Activated B cell treated with CpG ODN at 0.5 μM for 24 hours (primary cell): Measurements from ENCODE around the gene LMAN2L. TPM values are rescaled to one million over a fixed set of nuclear protein-coding genes. Genes with fewer than 3 reads are reported as not detected.
"Not testable (repeated sequence)": the region's sequence is repeated elsewhere in the genome, so short reads cannot be mapped to it uniquely, and the experiment has no call there.

Experiments
- ATAC-seq: fragments of 200-7000 bp; cut with Tn5 transposase; one replicate; pipeline ENCODE4 v1.10.0; 2021; ENCODE audit warnings: low read depth, mild to moderate bottlenecking, moderate library complexity
- CTCF ChIA-PET: fragments of 350-600 bp; sonication (Branson Sonifier 250); formaldehyde crosslinking; loops from one replicate; lab custom pipeline; 2021; ENCODE audit warnings: antibody characterized with exemption; lab: Charles Lee
- POLR2A ChIA-PET: fragments of 350-600 bp; sonication (Branson Sonifier 250); formaldehyde crosslinking; loops from one replicate; lab custom pipeline; 2021; ENCODE audit warnings: antibody characterized with exemption; lab: Charles Lee
- DNase-seq: peaks from one replicate; pipeline ENCODE4 v3.0.0; 2022
- H3K27ac Mint-ChIP-seq: one replicate; pipeline ENCODE4 v1.8.0; 2020; ENCODE audit warnings: mixed read lengths
- H3K27me3 Mint-ChIP-seq: one replicate; pipeline ENCODE4 v1.8.0; 2021; ENCODE audit warnings: mixed read lengths
- H3K36me3 Mint-ChIP-seq: one replicate; pipeline ENCODE4 v1.8.0; 2021; ENCODE audit warnings: low read depth, mixed read lengths
- H3K4me1 Mint-ChIP-seq: one replicate; pipeline ENCODE4 v1.8.0; 2021; ENCODE audit warnings: mixed read lengths
- H3K4me3 Mint-ChIP-seq: one replicate; pipeline ENCODE4 v1.8.0; 2020; ENCODE audit warnings: mild to moderate bottlenecking, mixed read lengths
- H3K9me3 Mint-ChIP-seq: one replicate; pipeline ENCODE4 v1.8.0; 2020; ENCODE audit warnings: mixed read lengths
- intact Hi-C: fragments of 100-400 bp; cut with micrococcal nuclease; formaldehyde crosslinking; loops from one replicate; pipeline ENCODE4 v1.15.1; 2024
- total RNA-seq: library from RNA; stranded (reverse); gene quantifications from 2 replicates; pipeline ENCODE4 v1.2.3, GENCODE V29; 2022
- TF ChIP-seq, protein P1 (sequence below): fragments of 200-600 bp; IDR thresholded peaks from one replicate; pipeline ENCODE4 v1.8.0; 2022; ENCODE audit warnings: antibody characterized with exemption, mild to moderate bottlenecking

LMAN2L gene
- total RNA-seq, 1 donor from 2014 or later: 8.9 TPM

DNA sequence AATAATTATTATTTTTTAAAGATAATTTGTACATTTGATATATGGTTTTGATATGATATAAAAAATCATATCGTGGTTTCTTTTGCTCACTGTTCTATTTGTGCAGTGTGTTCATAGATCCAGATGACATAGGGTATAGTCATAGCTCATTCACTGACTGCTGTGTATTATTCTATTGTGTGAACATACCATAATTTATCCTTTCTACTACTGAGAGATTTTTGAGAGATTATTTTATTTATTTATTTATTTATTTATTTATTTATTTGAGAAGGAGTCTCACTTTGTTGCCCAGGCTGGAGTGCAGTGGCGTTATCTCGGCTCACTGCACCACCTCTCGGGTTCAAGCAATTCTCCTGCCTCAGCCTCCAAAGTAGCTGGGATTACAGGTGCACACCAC is 58.3 kb downstream of the LMAN2L start:
- Mint-ChIP-seq H3K4me3 (no peak overlapping the region), H3K36me3 (no peaks in the 10 kb centered on the region), H3K4me1 (no peaks in the 10 kb centered on the region), H3K27ac (no peak overlapping the region), H3K27me3 (peaks cover 9% of the 10 kb centered on the region), H3K9me3 (no peaks in the 10 kb centered on the region)
- ChIA-PET CTCF (no interaction called here), POLR2A (no interaction called here)
- DNase-seq (no peak), ATAC-seq (no peak)
- TF ChIP-seq, protein P1, sequence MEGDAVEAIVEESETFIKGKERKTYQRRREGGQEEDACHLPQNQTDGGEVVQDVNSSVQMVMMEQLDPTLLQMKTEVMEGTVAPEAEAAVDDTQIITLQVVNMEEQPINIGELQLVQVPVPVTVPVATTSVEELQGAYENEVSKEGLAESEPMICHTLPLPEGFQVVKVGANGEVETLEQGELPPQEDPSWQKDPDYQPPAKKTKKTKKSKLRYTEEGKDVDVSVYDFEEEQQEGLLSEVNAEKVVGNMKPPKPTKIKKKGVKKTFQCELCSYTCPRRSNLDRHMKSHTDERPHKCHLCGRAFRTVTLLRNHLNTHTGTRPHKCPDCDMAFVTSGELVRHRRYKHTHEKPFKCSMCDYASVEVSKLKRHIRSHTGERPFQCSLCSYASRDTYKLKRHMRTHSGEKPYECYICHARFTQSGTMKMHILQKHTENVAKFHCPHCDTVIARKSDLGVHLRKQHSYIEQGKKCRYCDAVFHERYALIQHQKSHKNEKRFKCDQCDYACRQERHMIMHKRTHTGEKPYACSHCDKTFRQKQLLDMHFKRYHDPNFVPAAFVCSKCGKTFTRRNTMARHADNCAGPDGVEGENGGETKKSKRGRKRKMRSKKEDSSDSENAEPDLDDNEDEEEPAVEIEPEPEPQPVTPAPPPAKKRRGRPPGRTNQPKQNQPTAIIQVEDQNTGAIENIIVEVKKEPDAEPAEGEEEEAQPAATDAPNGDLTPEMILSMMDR: no peak
- intact Hi-C loops: no loop called here

DNA sequence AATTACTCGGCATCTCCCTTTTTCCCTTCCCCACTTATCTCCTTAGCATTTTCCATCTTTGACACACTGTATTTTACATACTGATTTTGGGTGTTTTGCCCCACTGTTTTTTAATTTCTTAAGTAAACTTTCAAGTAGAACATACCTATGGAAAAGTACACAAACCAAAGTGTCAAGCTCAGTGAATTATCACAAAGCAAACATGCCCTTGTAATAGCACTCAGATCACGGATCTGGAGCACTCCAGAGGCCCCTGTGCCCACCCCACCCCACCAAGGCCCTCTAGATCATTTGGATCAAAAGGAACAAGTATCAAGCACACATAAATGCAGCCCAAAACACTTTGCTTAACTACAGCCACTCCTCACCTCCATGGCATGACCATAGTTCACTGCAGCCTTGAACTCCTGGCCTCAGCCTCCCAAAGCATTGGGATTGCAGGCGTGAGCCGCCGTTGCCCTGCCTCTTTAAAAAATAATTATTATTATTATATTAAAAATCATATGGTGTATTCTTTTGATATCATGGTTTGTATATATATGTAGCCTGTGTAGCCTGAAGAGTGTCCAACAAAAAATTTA is 59.2 kb downstream of the LMAN2L start:
- POLR2A ChIA-PET: no interaction called here
- peaks cover 9% of the 10 kb centered on the region for H3K27me3 Mint-ChIP-seq
- H3K27ac Mint-ChIP-seq: no peak overlapping the region
- H3K4me1 Mint-ChIP-seq: no peaks in the 10 kb centered on the region
- CTCF ChIA-PET: no interaction called here
- no peak for ATAC-seq
- no peak overlapping the region for H3K4me3 Mint-ChIP-seq
- intact Hi-C loops: no loop called here
- no peak for DNase-seq
- TF ChIP-seq, protein P1: no peak
- no peaks in the 10 kb centered on the region for H3K9me3 Mint-ChIP-seq
- H3K36me3 Mint-ChIP-seq: no peaks in the 10 kb centered on the region

DNA sequence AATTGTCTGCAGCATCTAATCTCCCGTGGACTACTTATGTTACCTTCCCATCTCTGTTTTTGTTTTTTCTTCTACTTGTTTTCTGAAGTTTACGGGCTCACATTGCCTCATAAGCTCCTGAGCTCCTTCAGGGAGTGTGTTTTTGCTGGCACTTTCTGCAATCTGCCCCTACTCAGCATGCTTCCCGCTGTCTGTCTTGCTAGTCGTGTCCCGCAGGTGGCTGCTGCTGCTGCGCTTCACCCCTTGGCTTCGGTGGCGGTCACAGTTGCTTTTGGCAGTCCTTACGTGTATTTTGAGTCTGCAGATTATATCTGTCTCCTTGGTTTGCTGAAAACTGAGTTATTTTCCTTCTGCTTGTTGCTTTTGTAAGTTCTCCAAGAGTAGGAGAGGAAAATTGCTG is 60.0 kb downstream of the LMAN2L start:
- ChIA-PET POLR2A (no interaction called here), CTCF (no interaction called here)
- H3K4me3 Mint-ChIP-seq: no peak overlapping the region

DNA sequence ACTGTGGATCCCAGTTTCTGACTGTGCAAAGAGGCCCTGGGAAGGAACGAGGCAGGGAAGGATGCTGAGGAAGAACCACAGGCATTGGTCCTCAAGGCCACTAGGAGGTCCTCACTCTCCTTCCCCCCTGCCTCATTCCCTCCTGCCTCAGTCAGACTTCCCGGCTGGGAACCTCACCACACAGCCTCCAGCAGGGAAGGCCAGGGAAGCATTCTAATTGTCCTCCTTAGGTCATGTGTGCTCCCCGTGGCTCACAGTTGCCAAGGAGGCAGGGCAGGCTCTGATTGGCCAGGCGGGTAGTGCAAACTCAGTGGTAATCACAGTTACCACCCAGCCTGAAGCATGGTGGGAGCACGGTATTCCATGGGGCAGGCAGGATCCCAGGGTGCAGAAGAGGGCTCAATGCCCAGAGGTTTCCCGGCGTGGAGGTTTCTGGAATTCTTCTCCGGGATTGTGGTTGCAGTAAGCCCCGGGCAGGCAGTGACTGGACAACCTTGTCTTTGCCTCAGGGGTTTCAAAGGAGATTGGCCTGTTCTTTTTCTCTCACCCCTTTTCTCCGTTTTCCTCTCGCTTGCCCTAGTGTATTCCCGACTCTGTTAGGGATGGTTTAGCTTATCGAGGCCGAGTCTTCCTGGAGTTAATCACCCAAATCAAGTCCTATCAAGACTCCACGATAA is 70.2 kb downstream of the LMAN2L start:
- Mint-ChIP-seq H3K4me3 (no peak overlapping the region), H3K36me3 (no peaks in the 10 kb centered on the region), H3K4me1 (no peaks in the 10 kb centered on the region), H3K27ac (no peak overlapping the region), H3K27me3 (no peaks in the 10 kb centered on the region), H3K9me3 (no peaks in the 10 kb centered on the region)
- CTCF ChIA-PET: no interaction called here
- no peak for ATAC-seq
- POLR2A ChIA-PET: no interaction called here
- TF ChIP-seq, protein P1: no peak
- no peak for DNase-seq
- intact Hi-C loops: no loop called here

More for the DNA sequence above, 60.0 kb downstream of the LMAN2L start:
- Mint-ChIP-seq H3K27ac (no peak overlapping the region), H3K27me3 (peaks cover 9% of the 10 kb centered on the region), H3K36me3 (no peaks in the 10 kb centered on the region), H3K4me1 (peaks cover 1% of the 10 kb centered on the region), H3K9me3 (no peaks in the 10 kb centered on the region)
- DNase-seq (no peak), ATAC-seq (no peak)
- TF ChIP-seq, protein P1: no peak
- intact Hi-C loops: no loop called here

DNA sequence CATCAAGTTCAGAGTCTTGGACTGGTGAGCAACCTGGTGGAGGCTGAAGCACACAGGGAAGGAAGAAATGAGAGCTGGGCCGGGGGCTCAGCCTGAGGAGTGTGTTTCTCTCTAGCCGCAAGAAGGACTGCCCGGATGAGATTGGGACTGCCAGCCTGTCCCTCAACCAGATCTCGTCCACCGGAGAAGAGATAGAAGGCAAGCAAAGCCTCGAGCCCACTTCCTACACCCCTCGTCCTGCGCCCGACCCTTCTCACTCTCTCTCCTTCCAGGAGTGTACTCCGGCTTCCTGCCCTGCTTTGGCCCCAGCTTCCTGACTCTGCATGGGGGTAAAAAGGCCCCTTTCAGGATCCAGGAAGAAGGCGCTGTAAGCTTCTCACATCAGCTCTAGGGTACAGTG is 71.1 kb downstream of the LMAN2L start:
- no peak for ATAC-seq
- no peaks in the 10 kb centered on the region for H3K4me1 Mint-ChIP-seq
- H3K4me3 Mint-ChIP-seq: no peak overlapping the region
- peaks cover 4% of the 10 kb centered on the region for H3K9me3 Mint-ChIP-seq
- DNase-seq: no peak
- H3K27ac Mint-ChIP-seq: no peak overlapping the region
- H3K27me3 Mint-ChIP-seq: no peaks in the 10 kb centered on the region
- ChIA-PET CTCF (no interaction called here), POLR2A (no interaction called here)
- no peaks in the 10 kb centered on the region for H3K36me3 Mint-ChIP-seq
- TF ChIP-seq, protein P1: no peak
- intact Hi-C loops: no loop called here

DNA sequence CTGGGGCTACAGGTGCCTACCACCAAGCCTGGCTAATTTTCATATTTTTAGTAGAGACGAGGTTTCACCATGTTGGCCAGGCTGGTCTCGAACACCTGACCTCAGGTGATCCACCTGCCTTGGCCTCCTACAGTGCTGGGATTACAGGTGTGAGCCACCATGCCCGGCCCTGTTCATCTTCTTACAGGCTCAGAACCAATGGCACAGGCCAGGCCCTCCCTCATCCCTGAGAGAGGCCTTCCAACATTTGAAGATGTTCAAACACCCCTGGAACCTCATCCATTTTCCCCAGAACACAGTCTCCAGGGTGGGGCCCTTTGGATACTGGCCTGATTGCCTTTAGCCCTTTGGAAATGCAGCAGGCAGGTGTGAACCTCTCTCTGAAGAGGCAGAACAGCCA is 74.1 kb downstream of the LMAN2L start:
- H3K27me3 Mint-ChIP-seq, H3K4me1 Mint-ChIP-seq, CTCF ChIA-PET: not testable (repeated sequence)

More for the DNA sequence above, 74.1 kb downstream of the LMAN2L start:
- H3K27ac Mint-ChIP-seq, ATAC-seq, POLR2A ChIA-PET, DNase-seq, H3K36me3 Mint-ChIP-seq, H3K9me3 Mint-ChIP-seq, H3K4me3 Mint-ChIP-seq, intact Hi-C loops: not testable (repeated sequence)
